ENCODE measurements around the gene CTSE. TPM values are rescaled to one million over a fixed set of nuclear protein-coding genes. Genes with fewer than 3 reads are reported as not detected.

CTSE gene
- total RNA-seq, 1 experiment from 2014 or later: not detected

GRCh38 chr1:205994346-205994745 lies 29.3 kb downstream of the CTSE start:
- H3K9me3 ChIP-seq (ENCODE audit: control insufficient read depth, insufficient read depth, low read depth, low read length): no peaks in the 10 kb centered on the region
- H3K4me3 ChIP-seq (ENCODE audit: low read depth in 2 of 2, low read length in 2 of 2): no peak overlapping the region
- DNase-seq (ENCODE audit: low read depth, low spot score) (no peak), ATAC-seq (no peak)
- ChIA-PET POLR2A (no interaction called here), CTCF (no interaction called here)
- H3K4me1 ChIP-seq (ENCODE audit: control insufficient read depth, insufficient read depth, low read length): no peaks in the 10 kb centered on the region
- BruUV-seq (replicated peaks): no TSS peak
- H3K27me3 ChIP-seq (ENCODE audit: control insufficient read depth, insufficient read depth, low read length): peaks cover 2% of the 10 kb centered on the region
- H3K36me3 ChIP-seq (ENCODE audit: control insufficient read depth, insufficient read depth, low read length): no peaks in the 10 kb centered on the region
- H3K27ac ChIP-seq (ENCODE audit: low read length): no peak overlapping the region
- in situ Hi-C loops (cut with HindIII; ENCODE audit: low pct_unique_long_range_greater_than_20kb, low sequenced_read_pairs): no loop called here
- TF ChIP-seq CTCF (IDR thresholded peaks at IDR 0.05): no peak
- TF ChIP-seq TCF7L2 (IDR thresholded peaks at IDR 0.05; ENCODE audit: low read depth, low read length): no peak
- TF ChIP-seq POLR2AphosphoS5 (IDR thresholded peaks at IDR 0.05; ENCODE audit: low read depth, low read length): no peak
- TF ChIP-seq REST (IDR thresholded peaks at IDR 0.05; ENCODE audit: insufficient read depth in 1 of 2, low read depth in 2 of 2, low read length in 1 of 2): no peak
- no peak for TF ChIP-seq SIN3A (IDR thresholded peaks at IDR 0.05; ENCODE audit: borderline replicate concordance, insufficient read depth, low read depth, low read length)
- intact Hi-C loops (cut with micrococcal nuclease; ENCODE audit: unreplicated experiment): no loop called here

- H3K27me3 ChIP-seq (ENCODE audit: control insufficient read depth, insufficient read depth, low read length): peaks cover 2% of the 10 kb centered on the region
- no peaks in the 10 kb centered on the region for H3K4me1 ChIP-seq (ENCODE audit: control insufficient read depth, insufficient read depth, low read length)
- no peak for DNase-seq (ENCODE audit: low read depth, low spot score)
- H3K4me3 ChIP-seq (ENCODE audit: low read depth in 2 of 2, low read length in 2 of 2): no peak overlapping the region
- no peak for TF ChIP-seq SIN3A (IDR thresholded peaks at IDR 0.05; ENCODE audit: borderline replicate concordance, insufficient read depth, low read depth, low read length)
- TF ChIP-seq CTCF (IDR thresholded peaks at IDR 0.05): no peak
- TF ChIP-seq POLR2AphosphoS5 (IDR thresholded peaks at IDR 0.05; ENCODE audit: low read depth, low read length): no peak
- no peak for TF ChIP-seq REST (IDR thresholded peaks at IDR 0.05; ENCODE audit: insufficient read depth in 1 of 2, low read depth in 2 of 2, low read length in 1 of 2)
- TF ChIP-seq TCF7L2 (IDR thresholded peaks at IDR 0.05; ENCODE audit: low read depth, low read length): no peak
- no peaks in the 10 kb centered on the region for H3K9me3 ChIP-seq (ENCODE audit: control insufficient read depth, insufficient read depth, low read depth, low read length)
- in situ Hi-C loops (cut with HindIII; ENCODE audit: low pct_unique_long_range_greater_than_20kb, low sequenced_read_pairs): no loop called here
- no peak for ATAC-seq
- POLR2A ChIA-PET: no interaction called here
- intact Hi-C loops (cut with micrococcal nuclease; ENCODE audit: unreplicated experiment): no loop called here
- no peaks in the 10 kb centered on the region for H3K36me3 ChIP-seq (ENCODE audit: control insufficient read depth, insufficient read depth, low read length)
- H3K27ac ChIP-seq (ENCODE audit: low read length): no peak overlapping the region
- CTCF ChIA-PET: no interaction called here
- BruUV-seq (replicated peaks): no TSS peak
Observed at GRCh38 chr1:205993068-205993467, 30.6 kb downstream of the CTSE start.

All from Panc1 (cell line).